ENCODE results near the gene TNRC6A.

The TNRC6A gene

DNA sequence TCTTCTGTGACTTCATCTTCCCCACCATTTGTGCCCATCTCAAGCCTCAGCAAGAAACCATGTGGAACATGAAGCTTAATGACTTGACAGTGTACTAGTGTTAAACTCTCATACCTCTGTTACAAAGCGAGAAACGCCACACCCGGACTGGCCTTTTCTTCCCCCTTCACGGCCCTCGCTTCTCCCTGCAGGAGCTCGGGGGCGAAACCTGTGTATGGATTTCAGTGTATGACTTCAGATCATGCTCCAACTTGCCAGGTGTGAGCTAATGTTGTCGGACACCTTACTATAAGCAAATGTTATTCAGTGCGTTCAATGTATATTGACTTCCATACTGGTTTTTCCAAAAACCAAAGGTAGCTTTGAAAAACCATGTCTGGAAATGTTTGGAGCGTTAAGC lies 96.2 kb downstream of the TNRC6A start:
- no peak overlapping the region for H3K4me3 ChIP-seq (ENCODE audit: low read depth, low read length)
- TF ChIP-seq, protein P1, sequence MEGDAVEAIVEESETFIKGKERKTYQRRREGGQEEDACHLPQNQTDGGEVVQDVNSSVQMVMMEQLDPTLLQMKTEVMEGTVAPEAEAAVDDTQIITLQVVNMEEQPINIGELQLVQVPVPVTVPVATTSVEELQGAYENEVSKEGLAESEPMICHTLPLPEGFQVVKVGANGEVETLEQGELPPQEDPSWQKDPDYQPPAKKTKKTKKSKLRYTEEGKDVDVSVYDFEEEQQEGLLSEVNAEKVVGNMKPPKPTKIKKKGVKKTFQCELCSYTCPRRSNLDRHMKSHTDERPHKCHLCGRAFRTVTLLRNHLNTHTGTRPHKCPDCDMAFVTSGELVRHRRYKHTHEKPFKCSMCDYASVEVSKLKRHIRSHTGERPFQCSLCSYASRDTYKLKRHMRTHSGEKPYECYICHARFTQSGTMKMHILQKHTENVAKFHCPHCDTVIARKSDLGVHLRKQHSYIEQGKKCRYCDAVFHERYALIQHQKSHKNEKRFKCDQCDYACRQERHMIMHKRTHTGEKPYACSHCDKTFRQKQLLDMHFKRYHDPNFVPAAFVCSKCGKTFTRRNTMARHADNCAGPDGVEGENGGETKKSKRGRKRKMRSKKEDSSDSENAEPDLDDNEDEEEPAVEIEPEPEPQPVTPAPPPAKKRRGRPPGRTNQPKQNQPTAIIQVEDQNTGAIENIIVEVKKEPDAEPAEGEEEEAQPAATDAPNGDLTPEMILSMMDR (IDR thresholded peaks at IDR 0.05; ENCODE audit: low read depth, low read length), result no peak
- in situ Hi-C loops (cut with HindIII; ENCODE audit: low sequenced_read_pairs), result no loop called here
- DNase-seq (ENCODE audit: low read depth, low spot score), result no peak

DNA sequence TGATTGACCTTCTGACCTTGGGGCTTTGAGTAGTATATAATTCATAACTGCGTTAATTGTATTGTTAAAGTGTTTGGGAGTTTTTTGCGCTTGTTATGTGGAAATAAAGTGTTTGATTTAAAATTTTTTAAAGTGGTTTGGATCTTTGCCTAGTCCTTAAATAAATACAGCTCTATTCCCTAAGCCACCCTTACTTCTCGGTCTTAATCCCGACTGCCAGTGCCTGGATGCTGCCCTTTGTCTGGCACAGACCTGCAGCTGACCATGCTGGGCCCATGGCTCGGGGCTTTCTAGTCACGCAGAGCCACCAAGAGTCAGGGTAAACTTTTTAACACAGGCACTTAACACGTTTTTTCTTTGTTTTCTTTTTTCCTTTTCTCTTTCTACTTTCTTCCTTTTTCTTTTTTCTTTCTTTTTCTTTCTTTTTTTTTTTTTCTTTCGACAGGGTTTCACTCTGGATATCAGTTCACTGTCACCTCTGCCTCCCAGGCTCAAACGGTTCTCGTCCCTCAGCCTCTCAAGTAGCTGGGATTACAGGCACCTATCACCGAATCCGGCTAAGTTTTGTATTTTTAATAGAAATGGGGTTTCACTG lies 96.7 kb downstream of the TNRC6A start:
- TF ChIP-seq, protein P1 (IDR thresholded peaks at IDR 0.05; ENCODE audit: low read depth, low read length), result no peak
- DNase-seq (ENCODE audit: low read depth, low spot score), result no peak
- in situ Hi-C loops (cut with HindIII; ENCODE audit: low sequenced_read_pairs), result no loop called here
- no peak overlapping the region for H3K4me3 ChIP-seq (ENCODE audit: low read depth, low read length)

DNA sequence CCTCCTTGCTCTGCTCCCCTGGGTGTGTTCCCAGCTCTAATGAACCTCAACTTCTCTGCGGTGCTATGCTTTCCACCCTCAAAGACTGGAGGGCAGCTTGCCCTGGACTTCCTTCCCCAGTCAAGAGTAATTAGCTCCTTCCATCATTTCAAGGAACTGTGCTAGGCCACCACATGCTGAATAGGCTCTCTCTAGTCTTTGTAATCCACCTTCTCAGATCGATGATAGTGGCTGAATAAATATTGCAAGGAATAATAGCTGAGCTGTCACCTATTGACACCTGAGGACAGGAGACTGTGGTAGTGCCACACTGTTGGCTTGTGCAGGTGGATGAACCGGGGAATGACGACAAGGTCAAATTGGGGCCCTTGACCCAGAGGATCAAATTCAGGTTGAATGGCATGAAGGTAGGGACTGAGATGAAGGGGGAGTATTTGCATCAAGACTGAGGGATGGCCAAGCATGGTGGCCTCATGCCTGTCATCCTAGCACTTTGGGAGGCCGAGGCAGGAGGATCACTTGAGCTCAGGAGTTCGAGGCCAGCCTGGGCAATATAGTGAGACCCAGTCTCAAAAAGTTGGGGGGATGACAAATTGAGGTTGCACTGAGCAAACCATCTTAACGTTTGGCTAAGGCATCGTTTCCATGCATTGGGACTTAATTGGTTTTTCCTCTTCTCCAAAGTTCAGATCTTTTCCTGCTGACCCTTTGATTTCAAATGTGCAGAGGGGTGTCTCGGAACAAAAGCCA lies 97.5 kb downstream of the TNRC6A start:
- no peak for DNase-seq (ENCODE audit: low read depth, low spot score)
- in situ Hi-C loops (cut with HindIII; ENCODE audit: low sequenced_read_pairs), result no loop called here
- no peak overlapping the region for H3K4me3 ChIP-seq (ENCODE audit: low read depth, low read length)
- TF ChIP-seq, protein P1 (IDR thresholded peaks at IDR 0.05; ENCODE audit: low read depth, low read length), result no peak

DNA sequence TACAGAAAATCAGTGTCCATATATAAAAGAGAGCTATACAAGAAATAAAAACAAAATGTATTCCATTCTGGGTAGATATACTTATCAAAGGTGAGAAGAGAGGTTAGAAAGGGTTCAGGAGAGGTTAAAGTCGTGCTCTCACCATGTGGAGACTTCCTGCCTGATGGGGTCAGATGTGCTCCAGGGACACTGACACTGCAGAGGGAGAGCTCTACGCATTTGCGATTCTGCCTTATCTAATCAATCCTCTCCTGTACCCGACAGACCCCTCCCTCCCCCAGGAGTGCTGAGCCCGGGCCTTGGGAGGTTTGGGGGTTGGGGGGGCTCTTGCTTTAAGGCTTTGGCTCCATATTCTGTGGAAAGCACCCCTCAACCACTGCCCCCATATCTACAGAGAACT lies 99.7 kb downstream of the TNRC6A start:
- TF ChIP-seq, protein P1 (IDR thresholded peaks at IDR 0.05; ENCODE audit: low read depth, low read length), result no peak
- H3K4me3 ChIP-seq (ENCODE audit: low read depth, low read length), result no peak overlapping the region
- in situ Hi-C loops (cut with HindIII; ENCODE audit: low sequenced_read_pairs), result no loop called here
- DNase-seq (ENCODE audit: low read depth, low spot score), result no peak

DNA sequence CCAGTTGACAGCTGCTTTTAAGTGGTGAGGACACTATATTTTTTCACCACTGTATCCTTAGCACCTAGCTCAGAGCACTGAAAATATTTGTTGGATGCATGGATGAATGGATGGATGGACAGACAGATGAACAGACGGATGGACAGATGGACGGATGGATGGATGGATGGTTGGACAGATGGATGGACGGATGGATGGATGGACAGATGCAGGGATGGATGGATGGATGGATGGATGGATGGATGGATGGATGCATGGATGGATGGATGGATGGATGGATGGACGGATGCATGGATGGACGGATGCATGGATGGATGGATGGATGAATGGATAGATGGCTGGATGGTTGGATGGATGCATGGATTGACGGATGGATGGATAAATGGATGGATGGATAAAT lies 103.9 kb downstream of the TNRC6A start:
- TF ChIP-seq, protein P1 (IDR thresholded peaks at IDR 0.05; ENCODE audit: low read depth, low read length), result no peak
- in situ Hi-C loops (cut with HindIII; ENCODE audit: low sequenced_read_pairs), result no loop called here
- DNase-seq (ENCODE audit: low read depth, low spot score), result no peak
- H3K4me3 ChIP-seq (ENCODE audit: low read depth, low read length), result no peak overlapping the region

DNA sequence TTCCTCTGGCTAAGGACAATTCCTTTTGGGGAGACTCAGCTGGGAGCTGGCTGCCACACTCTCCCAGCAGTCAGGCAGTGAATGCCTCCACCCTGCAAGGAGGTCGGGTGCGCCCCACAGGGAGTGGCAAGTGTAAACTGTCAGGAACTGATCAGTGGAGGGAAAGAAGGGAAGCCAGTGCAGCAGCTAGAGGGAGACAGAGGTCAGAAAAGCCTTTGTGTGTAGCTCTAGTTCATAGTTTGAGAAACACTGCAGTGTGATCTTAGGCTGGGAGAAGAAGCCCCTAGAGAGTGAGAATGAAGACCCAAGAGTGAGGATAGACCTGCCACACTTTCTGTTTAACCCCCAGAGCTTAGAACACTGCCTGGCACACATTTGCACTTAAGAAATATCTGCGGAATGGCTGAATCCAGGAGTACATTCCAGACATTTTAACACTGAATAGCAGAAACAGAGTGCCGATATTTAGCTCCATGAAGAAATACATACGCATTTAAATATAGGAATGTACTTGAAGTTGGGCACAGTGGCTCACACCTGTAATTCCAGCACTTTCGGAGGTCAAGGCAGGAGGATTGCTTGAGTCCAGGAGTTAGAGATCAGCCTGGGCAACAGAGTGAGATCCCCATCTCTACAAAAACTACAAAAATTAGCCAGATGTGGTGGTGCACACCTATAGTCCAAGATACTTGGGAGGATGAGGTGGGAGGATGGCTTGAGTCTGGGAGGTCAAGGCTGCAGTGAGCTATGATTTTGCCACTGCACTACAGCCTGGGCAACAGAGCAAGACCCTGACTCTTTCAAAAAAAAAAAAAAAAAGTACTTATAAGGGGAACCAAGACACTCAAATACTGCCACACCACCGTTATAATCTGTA lies 105.2 kb downstream of the TNRC6A start:
- TF ChIP-seq, protein P1 (IDR thresholded peaks at IDR 0.05; ENCODE audit: low read depth, low read length), result peak; percentile 79
- no peak overlapping the region for H3K4me3 ChIP-seq (ENCODE audit: low read depth, low read length)
- peak; percentile 41 for DNase-seq (ENCODE audit: low read depth, low spot score)
- in situ Hi-C loops (cut with HindIII; ENCODE audit: low sequenced_read_pairs), result no loop called here

All from astrocyte of the spinal cord (primary cell).